Smooth muscle cell (in vitro differentiated cells): ENCODE measurements around the gene GSG1L. TPM values are rescaled to one million over a fixed set of nuclear protein-coding genes. Genes with fewer than 3 reads are reported as not detected.

Source experiments
- DNase-seq: peaks from one replicate; lab custom pipeline; 2025; ENCODE audit not compliant: unreplicated experiment; lab: John Stamatoyannopoulos, UW
- H2AFZ ChIP-seq: fragments of 200-600 bp; sonication (generic); 2 replicates; pipeline ENCODE4 v1.6.0; 2016; ENCODE audit warnings: antibody characterized with exemption, low read depth, mild to moderate bottlenecking
- H3F3A ChIP-seq: fragments of 200-600 bp; sonication (generic); 2 replicates; pipeline ENCODE4 v1.6.0; 2017; ENCODE audit warnings: antibody characterized with exemption, low read depth
- H3K27ac ChIP-seq: fragments of 200-600 bp; sonication (generic); 2 replicates; pipeline ENCODE4 v1.5.1; 2016; ENCODE audit warnings: low read depth, mild to moderate bottlenecking
- H3K27me3 ChIP-seq: fragments of 200-600 bp; sonication (generic); 2 replicates; pipeline ENCODE4 v1.6.1; 2016; ENCODE audit warnings: low read depth, mild to moderate bottlenecking
- H3K36me3 ChIP-seq: fragments of 200-600 bp; sonication (generic); 2 replicates; pipeline ENCODE4 v1.5.1; 2016; ENCODE audit warnings: low read depth
- H3K4me1 ChIP-seq: fragments of 200-600 bp; sonication (generic); 2 replicates; pipeline ENCODE4 v1.5.1; 2016; ENCODE audit warnings: low read depth
- H3K4me2 ChIP-seq: fragments of 200-600 bp; sonication (generic); 2 replicates; pipeline ENCODE4 v1.6.0; 2016; ENCODE audit warnings: mild to moderate bottlenecking
- H3K4me3 ChIP-seq: fragments of 200-600 bp; sonication (generic); 2 replicates; pipeline ENCODE4 v1.5.1; 2016; ENCODE audit warnings: mild to moderate bottlenecking
- H3K79me2 ChIP-seq: fragments of 200-600 bp; sonication (generic); 2 replicates; pipeline ENCODE4 v1.6.0; 2016; ENCODE audit warnings: low read depth, mild to moderate bottlenecking
- H3K9ac ChIP-seq: fragments of 200-600 bp; sonication (generic); 2 replicates; pipeline ENCODE4 v1.6.0; 2016; ENCODE audit warnings: low read depth
- H3K9me3 ChIP-seq: fragments of 200-600 bp; sonication (generic); replicated peaks from 2 replicates; pipeline ENCODE4 v1.5.1; 2016; ENCODE audit warnings: low read depth
- H4K20me1 ChIP-seq: fragments of 200-600 bp; sonication (generic); 2 replicates; pipeline ENCODE4 v1.6.0; 2016; ENCODE audit warnings: low read depth
- WGBS: methylation state at CpG from one replicate; pipeline ENCODE4 v1.1.7; 2016; ENCODE audit warnings: low lambda C conversion rate; 5-methylcytosine and 5-hydroxymethylcytosine counted together
- polyA plus RNA-seq: library from polyadenylated mRNA; unstranded; fragments of >200 nt; fragmentation: Nextera tagmentation; extraction: Ambion mirVana; gene quantifications from 2 replicates; pipeline ENCODE4 v1.2.1, GENCODE V29; 2016
- total RNA-seq: library from RNA; depleted of rRNA; stranded (reverse); fragments of >200 nt; gene quantifications from 2 replicates; pipeline ENCODE4 v1.2.3, GENCODE V29; 2014
- TF ChIP-seq, protein P1 (sequence below): fragments of 200-600 bp; sonication (generic); IDR thresholded peaks from 2 replicates; pipeline ENCODE4 v1.5.1; 2017; ENCODE audit warnings: borderline replicate concordance, mild to moderate bottlenecking, antibody characterized with exemption; ENCODE audit not compliant: insufficient read depth, poor library complexity, severe bottlenecking

Gene GSG1L
- total and polyA plus RNA-seq, 2 experiments from 2014 or later, result 0.31 TPM; not detected in 1

DNA sequence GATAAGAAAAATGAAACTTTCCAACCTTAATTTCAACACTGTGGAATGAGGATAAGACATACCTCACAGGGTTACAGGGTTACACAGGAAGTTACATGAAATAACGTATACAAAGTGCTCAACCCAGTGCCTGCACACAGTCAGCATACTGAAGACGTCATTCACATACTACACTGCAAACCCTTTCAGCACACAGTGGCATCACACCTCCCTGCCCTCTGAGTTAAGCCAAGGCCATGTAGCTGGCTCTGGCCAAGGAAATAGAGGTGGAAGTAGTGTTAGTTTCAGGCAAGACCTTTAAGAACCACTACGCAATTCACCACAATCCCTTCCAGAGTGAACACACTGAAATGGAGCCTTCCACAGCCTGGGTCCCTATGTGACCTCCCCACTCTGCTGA lies 46.6 kb upstream of the GSG1L start:
- no peaks in the 10 kb centered on the region for H3K4me1 ChIP-seq
- no peak overlapping the region for H3K4me3 ChIP-seq
- TF ChIP-seq, protein P1, sequence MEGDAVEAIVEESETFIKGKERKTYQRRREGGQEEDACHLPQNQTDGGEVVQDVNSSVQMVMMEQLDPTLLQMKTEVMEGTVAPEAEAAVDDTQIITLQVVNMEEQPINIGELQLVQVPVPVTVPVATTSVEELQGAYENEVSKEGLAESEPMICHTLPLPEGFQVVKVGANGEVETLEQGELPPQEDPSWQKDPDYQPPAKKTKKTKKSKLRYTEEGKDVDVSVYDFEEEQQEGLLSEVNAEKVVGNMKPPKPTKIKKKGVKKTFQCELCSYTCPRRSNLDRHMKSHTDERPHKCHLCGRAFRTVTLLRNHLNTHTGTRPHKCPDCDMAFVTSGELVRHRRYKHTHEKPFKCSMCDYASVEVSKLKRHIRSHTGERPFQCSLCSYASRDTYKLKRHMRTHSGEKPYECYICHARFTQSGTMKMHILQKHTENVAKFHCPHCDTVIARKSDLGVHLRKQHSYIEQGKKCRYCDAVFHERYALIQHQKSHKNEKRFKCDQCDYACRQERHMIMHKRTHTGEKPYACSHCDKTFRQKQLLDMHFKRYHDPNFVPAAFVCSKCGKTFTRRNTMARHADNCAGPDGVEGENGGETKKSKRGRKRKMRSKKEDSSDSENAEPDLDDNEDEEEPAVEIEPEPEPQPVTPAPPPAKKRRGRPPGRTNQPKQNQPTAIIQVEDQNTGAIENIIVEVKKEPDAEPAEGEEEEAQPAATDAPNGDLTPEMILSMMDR, result no peak
- no peaks in the 10 kb centered on the region for H3K9me3 ChIP-seq
- peaks cover 19% of the 10 kb centered on the region for H4K20me1 ChIP-seq
- H3K27ac ChIP-seq, result no peak overlapping the region
- H3F3A ChIP-seq, result no peaks in the 10 kb centered on the region
- H3K27me3 ChIP-seq, result no peaks in the 10 kb centered on the region
- DNase-seq, result no peak
- H3K79me2 ChIP-seq, result no peaks in the 10 kb centered on the region
- H2AFZ ChIP-seq, result no peak overlapping the region
- peaks cover 21% of the 10 kb centered on the region for H3K36me3 ChIP-seq
- no peak overlapping the region for H3K4me2 ChIP-seq
- WGBS, result 93% methylated on average over 3 of the region's 3 CpGs
- no peak overlapping the region for H3K9ac ChIP-seq

DNA sequence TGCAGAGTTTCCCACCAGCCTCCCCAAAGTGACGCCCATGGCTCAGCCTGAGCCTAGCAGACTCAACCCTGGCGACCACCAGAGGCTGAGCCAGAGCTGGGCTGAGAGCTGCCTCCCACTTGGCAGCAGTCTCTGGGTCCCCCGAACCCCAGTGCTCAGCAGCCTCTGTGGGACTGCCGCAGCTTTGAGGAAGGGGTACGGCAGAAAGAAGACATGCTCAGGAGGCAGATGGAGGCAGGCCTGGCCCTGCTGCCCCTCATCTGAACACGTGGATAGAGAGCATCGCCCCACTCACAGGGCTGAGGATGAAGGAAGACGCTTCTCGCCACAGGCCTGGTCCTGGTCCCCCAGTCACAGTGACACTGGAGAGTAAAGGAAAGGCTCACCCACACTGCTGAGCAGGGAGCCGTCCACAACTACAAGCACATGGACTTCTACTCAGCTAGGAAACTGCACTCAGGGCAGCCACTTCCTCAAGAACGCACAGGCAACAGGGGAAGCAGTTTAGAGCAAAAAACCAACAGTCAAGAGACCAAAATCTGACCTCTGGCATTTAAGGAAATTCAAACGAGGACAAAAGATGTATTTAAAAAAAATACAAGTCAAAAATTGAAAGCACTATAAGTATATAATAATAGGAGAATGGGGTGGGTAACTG lies 45.2 kb upstream of the GSG1L start:
- H4K20me1 ChIP-seq, result peaks cover 19% of the 10 kb centered on the region
- no peak overlapping the region for H3K4me3 ChIP-seq

DNA sequence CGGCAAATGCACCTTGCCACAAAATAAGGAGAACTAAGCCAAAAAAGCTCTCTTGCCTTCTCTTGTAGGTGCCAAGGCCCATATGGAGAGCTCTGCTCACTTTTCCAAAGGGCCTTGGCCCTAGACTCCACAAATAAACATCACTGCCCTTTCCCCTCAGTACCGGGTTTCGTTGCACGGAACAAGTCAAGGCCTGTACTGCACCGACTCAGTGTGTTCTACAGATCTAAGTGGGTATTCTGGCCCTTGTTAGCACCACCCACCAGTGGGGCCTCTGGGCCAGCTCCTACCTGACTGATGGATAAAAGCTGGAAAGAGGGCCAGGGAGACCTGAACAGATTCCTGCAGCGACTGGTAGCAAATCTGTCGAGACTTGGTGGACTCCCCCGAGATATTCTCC lies 43.7 kb upstream of the GSG1L start:
- no peak overlapping the region for H3K9ac ChIP-seq
- H2AFZ ChIP-seq, result no peak overlapping the region
- H3K4me2 ChIP-seq, result no peak overlapping the region
- DNase-seq, result no peak
- H3K36me3 ChIP-seq, result peaks cover 24% of the 10 kb centered on the region
- H3K79me2 ChIP-seq, result no peaks in the 10 kb centered on the region
- no peaks in the 10 kb centered on the region for H3K9me3 ChIP-seq
- TF ChIP-seq, protein P1, result no peak
- no peaks in the 10 kb centered on the region for H3K27me3 ChIP-seq
- H3K27ac ChIP-seq, result no peak overlapping the region
- no peak overlapping the region for H3K4me3 ChIP-seq
- H4K20me1 ChIP-seq, result peaks cover 19% of the 10 kb centered on the region
- H3F3A ChIP-seq, result no peaks in the 10 kb centered on the region
- 91% methylated on average over 8 of the region's 8 CpGs for WGBS
- no peaks in the 10 kb centered on the region for H3K4me1 ChIP-seq

More for the DNA sequence above, 45.2 kb upstream of the GSG1L start:
- H2AFZ ChIP-seq, result no peak overlapping the region
- no peak for DNase-seq
- H3K79me2 ChIP-seq, result no peaks in the 10 kb centered on the region
- H3K4me1 ChIP-seq, result no peaks in the 10 kb centered on the region
- WGBS, result 97% methylated on average over 12 of the region's 12 CpGs
- TF ChIP-seq, protein P1, result no peak
- H3F3A ChIP-seq, result no peaks in the 10 kb centered on the region
- no peak overlapping the region for H3K27ac ChIP-seq
- peaks cover 24% of the 10 kb centered on the region for H3K36me3 ChIP-seq
- H3K27me3 ChIP-seq, result no peaks in the 10 kb centered on the region
- H3K9me3 ChIP-seq, result no peaks in the 10 kb centered on the region
- H3K4me2 ChIP-seq, result no peak overlapping the region
- H3K9ac ChIP-seq, result no peak overlapping the region
